Medulla oblongata (tissue), 1 donor: ENCODE measurements around the gene GATD1.
"Not testable (repeated sequence)": the region's sequence is repeated elsewhere in the genome, so short reads cannot be mapped to it uniquely, and the experiment has no call there.

Experiments
- DNase-seq: peaks from one replicate; pipeline ENCODE4 v3.0.0-alpha.2; 2015; ENCODE audit errors: extremely low spot score

The GATD1 gene

GRCh38 chr11:763549-764321 is 13.6 kb downstream of the GATD1 start:
- DNase-seq: no peak

GRCh38 chr11:763073-763463 is 14.2 kb downstream of the GATD1 start:
- DNase-seq: no peak

GRCh38 chr11:762421-763072 is 14.7 kb downstream of the GATD1 start:
- DNase-seq: peak; percentile 70

GRCh38 chr11:761526-762108 is 15.7 kb downstream of the GATD1 start:
- DNase-seq: no peak

GRCh38 chr11:760236-760635 is 17.1 kb downstream of the GATD1 start:
- DNase-seq: no peak

- DNase-seq: no peak
Measured at GRCh38 chr11:749731-750130, 27.6 kb downstream of the GATD1 start.

GRCh38 chr11:748007-748359 is 29.3 kb downstream of the GATD1 start:
- DNase-seq: no peak

GRCh38 chr11:747158-748006 is 29.9 kb downstream of the GATD1 start, which contains the start of gene TALDO1:
TALDO1 (plus strand) TSS chr11:747464; CDS start chr11:747482, 18 bp downstream.
- DNase-seq: peak; percentile 92

GRCh38 chr11:746289-747157 is 30.8 kb downstream of the GATD1 start:
- peak; percentile 79 for DNase-seq

GRCh38 chr11:745428-745827 is 31.9 kb downstream of the GATD1 start:
- no peak for DNase-seq

- no peak for DNase-seq
Measured at GRCh38 chr11:742571-743201, 34.6 kb downstream of the GATD1 start.

GRCh38 chr11:742156-742546 is 35.1 kb downstream of the GATD1 start:
- no peak for DNase-seq

GRCh38 chr11:737899-738298 is 39.4 kb downstream of the GATD1 start:
- DNase-seq: not testable (repeated sequence)

- DNase-seq: peak; percentile 75
Measured at GRCh38 chr11:737366-737765, 39.9 kb downstream of the GATD1 start.

- not testable (repeated sequence) for DNase-seq
Measured at GRCh38 chr11:734541-734940, 42.7 kb downstream of the GATD1 start.

GRCh38 chr11:733072-733471 is 44.2 kb downstream of the GATD1 start:
- DNase-seq: no peak

- peak; percentile 93 for DNase-seq
Measured at GRCh38 chr11:729492-730074, 47.7 kb downstream of the GATD1 start.

GRCh38 chr11:728901-729491 is 48.3 kb downstream of the GATD1 start:
- DNase-seq: no peak

- peak; percentile 86 for DNase-seq
Measured at GRCh38 chr11:727859-728748, 49.2 kb downstream of the GATD1 start.
